SHP77 (cell line): ENCODE results near the gene KRTAP5-2.
"Not testable (repeated sequence)": the region's sequence is repeated elsewhere in the genome, so short reads cannot be mapped to it uniquely, and the experiment has no call there.

ENCODE experiments used
- DNase-seq, 2 experiments: peaks; one replicate each; lab custom pipeline; 2025; lab: John Stamatoyannopoulos, UW

KRTAP5-2 gene

DNA sequence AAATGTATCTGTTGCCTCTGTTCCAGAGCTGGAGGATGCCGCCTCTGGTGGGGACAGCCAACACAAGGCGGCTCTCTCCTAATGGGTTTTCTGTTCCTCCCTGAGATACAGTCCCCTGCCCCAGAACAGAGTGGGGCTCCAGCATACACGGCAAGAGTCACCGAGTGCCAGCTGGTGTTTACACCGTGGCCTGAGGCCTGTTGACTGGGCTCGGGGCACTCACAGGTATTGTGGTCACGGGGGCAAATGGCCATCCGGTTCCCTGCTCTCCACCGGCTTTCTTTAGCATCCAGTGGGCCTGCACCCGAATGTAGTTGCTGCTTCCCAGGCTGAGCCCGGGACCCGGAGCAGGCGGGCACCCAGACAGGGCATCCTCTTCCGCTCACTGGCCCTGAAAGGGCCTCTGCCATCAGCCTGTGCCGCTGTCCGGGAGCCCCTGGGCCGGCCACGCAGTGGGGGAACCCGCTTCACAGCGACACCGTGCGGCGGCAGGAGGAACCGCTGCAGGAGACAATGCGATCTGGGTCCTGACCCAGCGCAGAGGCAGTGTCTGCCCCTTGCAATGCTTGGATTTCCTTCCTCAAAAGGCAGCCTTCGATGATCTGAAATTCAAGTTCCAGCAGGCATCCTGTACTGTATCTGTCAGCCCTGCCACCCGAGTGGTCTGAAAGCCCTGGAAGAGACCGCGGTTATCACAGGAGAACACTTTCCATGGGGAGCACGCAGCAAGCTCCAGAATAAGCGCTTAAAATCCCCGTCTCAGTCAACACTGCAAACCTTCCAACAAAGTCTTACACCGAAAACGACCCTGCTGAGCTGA, 30.6 kb upstream of the KRTAP5-2 start:
- DNase-seq, result no peak

DNA sequence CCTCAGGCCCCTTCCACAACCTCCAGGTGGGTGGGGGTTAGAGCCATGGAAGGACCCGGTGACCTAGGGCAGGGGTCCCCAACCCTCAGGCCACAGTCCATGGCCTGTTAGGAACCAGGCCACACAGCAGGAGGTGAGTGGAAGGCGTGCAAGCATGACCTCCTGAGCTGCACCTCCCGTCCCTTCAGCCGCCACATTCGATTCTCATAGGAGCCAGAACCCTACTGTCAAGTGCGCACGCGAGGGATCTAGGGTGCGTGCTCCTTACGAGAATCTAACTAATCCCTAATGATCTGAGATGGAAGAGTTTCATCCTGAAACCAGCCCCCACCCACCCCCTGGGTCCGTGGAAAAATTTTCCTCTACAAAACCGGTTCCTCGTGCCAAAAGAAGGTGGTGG, 27.4 kb upstream of the KRTAP5-2 start:
- no peak for DNase-seq

GRCh38 chr11:1624621-1625020, 26.5 kb upstream of the KRTAP5-2 start:
- no peak for DNase-seq

GRCh38 chr11:1623716-1624115, 25.6 kb upstream of the KRTAP5-2 start:
- DNase-seq, result no peak

DNA sequence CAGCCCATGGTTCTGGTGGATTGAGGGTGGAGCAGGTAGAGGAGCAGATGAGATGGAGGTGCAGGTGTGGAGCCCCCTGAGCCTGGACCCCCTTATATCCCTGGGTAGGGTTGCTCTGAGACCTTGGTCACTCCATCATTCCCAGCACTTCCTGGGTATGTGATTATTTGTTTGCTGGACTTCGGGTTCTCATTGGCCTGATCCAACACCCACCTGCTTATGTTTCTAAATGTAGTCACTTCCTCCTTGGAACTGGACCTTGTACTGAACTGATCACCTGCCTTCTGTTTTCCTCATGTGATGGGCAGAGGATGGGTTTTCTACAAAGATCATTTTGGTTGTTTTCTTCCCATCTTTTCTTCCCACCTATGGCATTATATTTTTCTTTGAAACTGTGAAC, 24.0 kb upstream of the KRTAP5-2 start, which contains the start of gene KRTAP5-4:
KRTAP5-4 (minus strand) TSS at position 53 of the 400 bp plus-strand sequence; CDS start at position 8, 45 bp downstream.
- no peak for DNase-seq

- DNase-seq, result no peak
These were observed 21.4 kb upstream of the KRTAP5-2 start for GRCh38 chr11:1619449-1619848.

DNA sequence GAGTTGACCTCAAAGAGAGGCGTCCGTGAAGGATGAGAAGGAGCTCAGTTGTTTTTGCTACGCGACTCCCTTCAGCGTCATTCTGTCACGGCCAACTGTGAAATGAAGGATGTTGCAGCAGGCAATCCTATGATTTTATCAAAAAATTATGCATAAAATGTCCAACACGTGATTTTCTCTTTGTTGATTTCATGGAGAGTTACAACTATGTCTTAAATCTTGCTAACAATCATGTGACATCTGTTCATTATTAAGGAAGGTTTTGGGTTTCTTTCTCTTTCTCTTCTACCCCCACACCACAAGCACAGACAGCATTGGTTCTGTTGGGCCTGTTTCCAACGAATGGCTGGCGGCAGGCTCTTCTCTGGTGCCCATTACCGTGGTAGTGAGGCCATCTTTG, 20.1 kb upstream of the KRTAP5-2 start:
- DNase-seq, result no peak

DNA sequence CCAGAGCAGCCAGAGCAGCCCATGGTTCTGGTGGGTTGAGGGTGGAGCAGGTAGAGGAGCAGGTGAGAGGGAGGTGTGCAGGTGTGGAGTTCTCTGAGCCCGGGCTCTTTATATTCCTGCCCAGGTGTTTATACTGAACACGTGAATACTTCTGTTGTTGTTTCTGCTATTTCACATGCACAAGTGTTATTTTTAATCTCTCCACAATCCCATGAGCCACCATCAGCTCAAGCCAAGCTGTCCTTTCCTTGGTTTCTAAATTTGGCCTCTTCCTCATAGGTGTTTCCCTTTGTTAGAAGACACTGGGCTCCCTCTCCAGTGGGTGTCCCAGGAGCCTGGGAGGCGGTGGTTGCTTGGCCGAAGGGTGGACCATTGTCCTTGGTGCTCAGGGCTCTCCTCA, 10.3 kb upstream of the KRTAP5-2 start, which contains the start of gene KRTAP5-3:
KRTAP5-3 (minus strand) TSS at position 101 of the 400 bp plus-strand sequence; CDS start at position 23, 78 bp downstream.
- DNase-seq, result no peak

DNA sequence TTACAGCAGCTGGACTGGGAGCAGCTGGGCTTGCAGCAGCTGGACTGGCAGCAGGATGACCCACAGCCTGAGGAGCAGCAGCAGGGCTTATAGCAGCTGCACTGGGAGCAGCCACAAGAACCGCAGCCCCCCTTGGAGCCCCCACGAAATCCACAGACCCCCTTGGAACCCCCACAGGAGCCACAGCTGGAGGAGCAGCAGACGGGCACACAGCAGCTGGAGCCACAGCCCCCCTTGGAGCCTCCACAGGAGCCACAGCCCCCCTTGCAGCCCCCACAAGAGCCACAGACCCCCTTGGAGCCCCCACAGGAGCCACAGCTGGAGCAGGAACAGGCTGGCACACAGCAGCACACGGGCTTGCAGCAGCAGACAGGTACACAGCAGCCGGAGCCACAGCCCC, 9.8 kb upstream of the KRTAP5-2 start:
- DNase-seq, result not testable (repeated sequence)

DNA sequence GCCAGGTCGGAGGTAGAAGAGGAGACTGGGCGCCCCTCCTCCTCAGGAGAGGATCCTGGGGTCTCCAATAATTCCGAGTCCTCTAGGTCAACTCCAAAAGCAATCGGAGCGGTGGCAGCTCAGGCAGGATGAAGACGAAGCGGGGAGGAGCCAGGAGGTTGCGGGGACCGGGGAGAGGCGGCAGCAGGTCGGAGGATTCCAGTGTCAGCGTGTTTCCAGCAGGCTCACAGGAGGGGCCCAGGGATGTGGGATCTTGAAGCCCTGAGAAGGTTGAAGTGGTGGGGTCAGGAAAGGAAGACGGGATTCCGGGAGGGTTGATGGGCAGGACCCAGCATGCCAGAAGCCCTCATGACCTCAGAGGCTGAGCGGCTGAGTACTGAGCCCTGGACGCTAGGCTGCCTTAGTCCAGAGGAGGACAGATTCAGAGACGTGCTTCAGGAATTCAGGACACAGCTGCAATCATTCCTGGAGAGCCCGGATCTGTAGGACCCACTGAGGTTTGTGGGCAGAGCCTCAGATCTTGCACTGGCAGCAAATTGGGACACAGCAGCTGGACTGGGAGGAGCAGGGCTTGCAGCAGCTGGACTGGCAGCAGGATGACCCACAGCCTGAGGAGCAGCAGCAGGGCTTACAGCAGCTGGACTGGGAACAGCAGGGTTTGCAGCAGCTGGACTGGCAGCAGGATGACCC, 9.2 kb upstream of the KRTAP5-2 start:
- not testable (repeated sequence) for DNase-seq

DNA sequence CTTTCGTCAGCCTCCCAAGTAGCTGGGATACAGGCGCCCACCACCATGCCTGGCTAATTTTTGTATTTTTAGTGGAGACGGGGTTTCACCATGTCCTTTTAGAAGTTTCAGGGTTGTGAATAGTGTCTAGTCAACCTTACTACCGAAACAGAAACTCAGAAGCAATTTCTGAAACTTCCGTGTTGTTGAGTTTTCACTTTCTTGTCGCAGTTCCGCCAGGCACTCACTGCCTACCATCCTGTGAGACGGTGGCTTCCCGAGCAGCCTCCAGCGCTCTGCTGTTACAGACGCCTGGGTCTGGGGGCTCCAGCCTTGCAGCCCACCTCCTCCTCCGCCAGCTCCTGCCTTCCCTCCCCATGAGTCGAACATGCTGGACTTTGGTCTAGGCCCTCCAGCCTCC, 7.8 kb upstream of the KRTAP5-2 start:
- not testable (repeated sequence) for DNase-seq

DNA sequence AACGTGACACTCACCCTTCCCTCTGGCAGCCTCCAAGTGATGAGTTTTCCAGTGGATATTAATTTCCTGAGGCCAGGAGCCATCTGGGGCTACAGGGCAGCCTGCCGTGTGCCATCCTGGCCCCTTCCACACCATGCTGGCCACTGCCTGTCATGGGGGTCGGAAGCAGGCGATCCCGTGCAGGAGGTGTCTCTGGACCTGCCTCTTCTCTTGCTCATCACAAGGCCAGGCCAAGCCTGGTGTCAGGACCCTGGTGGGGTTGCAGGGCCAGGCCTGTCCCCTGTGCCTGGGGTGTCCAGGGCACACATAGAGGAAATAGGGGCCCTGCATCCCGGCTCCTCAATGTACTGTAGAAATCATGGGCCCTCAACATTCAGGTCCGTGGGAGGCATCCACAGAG, 6.6 kb upstream of the KRTAP5-2 start:
- no peak for DNase-seq

DNA sequence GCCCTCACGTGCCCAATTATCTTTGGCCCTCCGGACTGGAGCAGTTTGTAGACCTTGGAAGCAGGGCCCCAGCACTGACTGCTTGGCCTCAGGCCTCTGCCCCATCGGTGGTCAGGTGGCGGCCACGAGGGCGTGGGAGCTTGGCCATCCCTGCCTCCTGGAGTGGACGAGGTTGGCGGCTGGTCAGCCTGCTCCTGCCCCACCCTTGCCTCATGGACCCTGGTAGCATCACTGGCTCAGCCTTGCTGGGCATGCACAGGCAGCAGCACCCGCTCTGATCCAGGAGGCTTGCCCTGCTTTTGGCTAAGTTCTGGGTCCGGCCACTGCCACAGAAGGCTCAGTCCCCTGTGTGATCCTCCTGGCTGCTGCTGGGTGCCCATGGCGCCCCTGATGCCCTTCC, 6.1 kb upstream of the KRTAP5-2 start:
- DNase-seq, result no peak

DNA sequence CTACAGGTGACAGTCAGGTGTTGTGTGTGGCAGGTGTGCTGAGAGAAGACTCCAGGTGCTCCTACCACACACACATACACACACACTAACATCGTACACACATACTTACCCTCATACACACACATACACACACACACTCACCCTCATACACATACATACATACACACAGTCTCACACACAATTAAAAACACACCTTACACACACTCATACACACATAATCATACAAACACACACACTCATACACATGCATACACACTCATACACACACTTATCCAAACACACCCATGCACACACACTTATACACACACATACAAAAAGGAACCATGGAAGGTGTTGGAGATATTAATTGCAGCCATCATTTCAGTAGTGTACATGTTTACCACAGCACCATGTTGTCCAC, 5.5 kb upstream of the KRTAP5-2 start:
- DNase-seq, result no peak

- DNase-seq, result not testable (repeated sequence)
These were observed 3.6 kb upstream of the KRTAP5-2 start for GRCh38 chr11:1601663-1602062.

GRCh38 chr11:1600626-1601025, 2.5 kb upstream of the KRTAP5-2 start:
- no peak for DNase-seq

- DNase-seq, result no peak
These were observed 722 bp upstream of the KRTAP5-2 start for GRCh38 chr11:1598816-1599215.

DNA sequence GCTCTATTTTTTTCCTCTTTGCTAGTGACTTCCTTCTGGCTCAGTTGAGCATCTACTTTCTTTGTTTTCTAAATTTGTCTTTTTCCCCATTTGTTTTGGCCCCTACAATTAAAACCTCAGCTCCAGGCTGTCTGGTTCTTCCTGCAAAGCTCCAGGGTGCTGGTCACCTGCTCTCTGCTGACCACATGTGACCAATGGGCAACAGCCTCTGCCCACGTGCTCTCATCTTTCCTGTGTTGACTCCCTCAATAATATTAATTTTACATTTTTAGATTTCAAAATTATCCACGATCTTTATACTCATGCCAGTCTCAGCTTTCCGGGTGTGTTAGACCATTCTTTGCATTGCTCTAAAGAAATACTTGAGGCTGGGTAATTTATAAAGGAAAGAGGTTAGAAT, 312 bp upstream of the KRTAP5-2 start:
- DNase-seq, result not testable (repeated sequence)

DNA sequence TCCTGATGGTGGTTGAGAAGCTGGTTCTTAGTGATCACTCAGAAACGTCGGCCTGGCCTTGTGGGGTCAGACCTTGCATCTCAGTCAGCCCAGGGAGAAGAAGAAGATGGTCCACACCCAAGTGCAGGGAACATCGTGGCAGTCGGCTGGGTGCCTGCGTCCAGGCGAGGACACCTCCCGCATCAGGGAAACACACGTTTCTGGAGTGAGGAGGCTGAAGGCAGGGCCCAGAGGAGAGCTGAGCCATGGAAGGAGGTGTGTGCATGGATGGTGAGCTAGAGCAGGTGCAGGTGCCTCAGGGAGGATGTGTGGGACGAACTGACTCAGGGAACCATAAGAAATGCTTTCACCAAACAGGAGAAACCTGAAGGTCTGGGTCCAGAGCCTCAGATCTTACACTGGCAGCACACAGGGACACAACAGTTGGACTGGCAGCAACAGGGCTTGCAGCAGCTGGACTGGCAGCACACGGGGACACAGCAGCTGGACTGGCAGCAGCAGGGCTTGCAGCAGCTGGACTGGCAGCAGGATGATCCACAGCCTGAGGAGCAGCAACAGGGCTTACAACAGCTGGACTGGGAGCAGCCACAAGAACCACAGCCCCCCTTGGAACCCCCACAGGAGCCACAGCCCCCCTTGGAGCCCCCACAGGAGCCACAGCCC, 632 bp downstream of the KRTAP5-2 start:
- no peak for DNase-seq

DNA sequence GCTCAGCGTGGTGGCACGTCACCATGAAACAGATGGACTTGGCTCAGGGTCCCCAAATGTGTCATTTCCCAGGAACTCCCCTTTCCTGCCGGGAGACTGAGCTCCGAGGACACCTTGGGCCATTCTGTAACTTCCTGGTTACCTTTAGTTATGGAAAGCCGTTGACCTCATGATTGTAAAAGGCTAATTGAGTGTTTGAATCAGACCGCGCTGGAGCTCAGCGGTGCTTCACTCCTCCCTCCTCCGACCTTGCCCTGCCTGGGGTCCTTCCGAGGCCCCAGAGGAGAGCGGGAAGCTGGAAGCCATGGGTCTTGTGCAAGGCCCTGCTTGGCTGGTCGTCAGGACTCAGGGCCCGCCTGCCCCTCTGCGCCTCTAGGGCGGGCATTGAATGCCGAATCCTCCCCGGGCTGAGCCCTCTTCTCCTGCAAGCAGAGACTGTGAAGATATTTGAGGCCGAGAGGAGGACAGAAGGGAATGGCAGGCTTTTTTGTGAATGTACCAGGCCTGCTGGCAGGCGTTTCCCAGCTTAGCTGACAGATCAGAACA, 1.4 kb downstream of the KRTAP5-2 start:
- not testable (repeated sequence) for DNase-seq

- not testable (repeated sequence) for DNase-seq
These were observed 2.0 kb downstream of the KRTAP5-2 start for GRCh38 chr11:1595994-1596575.

DNA sequence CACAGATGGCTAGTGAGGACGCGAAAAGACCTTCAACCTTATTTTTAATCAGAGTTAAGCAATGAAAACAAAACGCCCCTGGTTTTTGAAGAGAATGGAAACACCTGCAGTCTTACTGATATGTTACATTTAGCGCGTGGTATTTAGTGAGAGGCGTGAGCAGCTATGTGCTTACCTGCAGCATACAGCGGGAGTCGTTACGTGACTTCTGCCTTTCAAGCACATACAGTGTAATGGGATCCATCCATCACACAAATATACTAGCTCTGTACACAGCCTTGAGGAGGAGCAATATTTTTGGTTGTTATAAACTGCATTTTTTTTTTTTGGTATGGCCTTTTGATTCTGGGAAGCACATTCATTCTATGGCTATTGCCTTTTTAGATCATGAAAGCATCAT, 5.5 kb downstream of the KRTAP5-2 start:
- DNase-seq, result no peak
